Measurements from ENCODE around the gene TMEM239.

Gene TMEM239

DNA sequence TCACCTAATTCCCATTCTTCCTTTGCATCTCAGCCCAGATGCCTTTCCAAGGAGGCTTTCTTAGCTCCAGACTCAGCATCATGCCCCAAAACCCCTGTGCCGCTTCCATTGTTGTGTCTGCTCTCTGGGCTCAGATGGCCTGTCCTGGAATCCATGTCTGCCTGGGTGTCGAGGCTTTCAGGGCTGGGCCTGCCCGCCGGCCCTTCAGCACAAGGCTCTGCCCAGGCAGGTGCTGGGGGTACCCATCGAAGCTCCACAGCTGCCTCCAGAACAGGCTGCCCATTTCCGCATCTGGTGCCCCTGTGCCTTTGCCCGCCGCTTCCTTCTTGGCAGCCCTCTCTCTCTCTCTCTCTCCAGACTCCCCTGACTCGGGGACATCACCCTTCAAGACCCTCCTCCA lies 16.9 kb upstream of the TMEM239 start:
- peaks cover 0 to 6% (median 0%) of the 10 kb centered on the region in 5 donors for H3K9me3 ChIP-seq (ENCODE audit: control insufficient read depth in 5 of 5, low read length in 5 of 5)
- H3K9ac ChIP-seq (ENCODE audit: low read length in 5 of 5): peak overlapping the region in 1 of 5 donors; percentile 10
- H3K36me3 ChIP-seq (ENCODE audit: control insufficient read depth in 5 of 5, insufficient read depth in 5 of 5, low read length in 5 of 5): no peaks in the 10 kb centered on the region
- H3K4me1 ChIP-seq (ENCODE audit: control insufficient read depth in 5 of 5, insufficient read depth in 5 of 5, low read length in 5 of 5): peaks cover 0 to 23% (median 16%) of the 10 kb centered on the region in 5 donors
- H3K27ac ChIP-seq (ENCODE audit: low read depth, low read length): no peak overlapping the region
- peak overlapping the region in 3 of 5 donors; percentile 58 to 71 (median 59) for H3K4me3 ChIP-seq (ENCODE audit: low read depth in 1 of 5, low read length in 5 of 5)
- H3K27me3 ChIP-seq (ENCODE audit: control insufficient read depth in 5 of 5, insufficient read depth in 4 of 5, low read length in 5 of 5): peaks cover 30 to 67% (median 55%) of the 10 kb centered on the region in 5 donors

DNA sequence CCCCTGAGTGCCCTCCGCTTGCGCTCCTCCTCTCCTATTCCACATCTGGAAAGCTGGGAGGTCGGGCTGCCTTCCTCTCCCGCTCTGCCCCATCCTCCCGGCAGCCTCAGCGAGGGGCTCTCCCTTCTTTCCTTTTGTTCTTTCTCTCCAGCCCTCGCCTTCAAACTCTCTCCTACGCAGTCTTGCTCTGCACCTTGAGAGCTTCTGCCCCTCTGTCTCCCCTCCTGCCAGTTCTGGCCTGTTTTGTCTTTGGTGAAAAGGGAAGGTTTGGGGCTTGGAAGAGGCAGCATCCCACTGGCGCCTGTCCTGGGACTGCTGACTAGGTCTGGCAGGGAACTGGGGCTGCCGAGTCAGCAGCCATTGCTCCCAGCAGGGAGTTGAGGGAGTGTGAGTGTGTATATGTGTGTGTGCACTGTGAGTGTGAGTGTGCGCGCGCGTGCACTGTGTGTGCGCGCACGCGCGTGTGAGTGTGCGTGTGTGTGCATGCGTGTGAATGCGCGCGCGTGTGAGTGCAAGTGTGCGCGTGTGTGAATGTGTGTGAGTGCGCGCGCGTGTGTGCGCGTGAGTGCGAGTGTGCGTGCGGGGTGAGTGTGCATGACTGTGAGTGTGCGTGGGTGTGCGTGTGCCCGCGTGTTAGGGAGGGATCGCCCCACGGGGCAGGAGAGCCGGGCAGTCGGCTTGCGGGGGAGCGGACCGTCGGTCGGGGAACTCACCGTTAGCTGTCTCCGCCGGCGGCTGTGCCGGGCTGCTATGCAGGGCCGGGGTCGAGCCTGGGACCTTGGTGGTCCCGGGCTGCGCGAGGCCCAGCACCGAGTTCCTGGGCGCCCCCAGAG lies 16.3 kb upstream of the TMEM239 start:
- Histone ChIP-seq H3K27me3 (ENCODE audit: control insufficient read depth in 5 of 5, insufficient read depth in 4 of 5, low read length in 5 of 5) (peaks cover 30 to 74% (median 54%) of the 10 kb centered on the region in 5 donors), H3K4me1 (ENCODE audit: control insufficient read depth in 5 of 5, insufficient read depth in 5 of 5, low read length in 5 of 5) (peaks cover 0 to 23% (median 16%) of the 10 kb centered on the region in 5 donors), H3K36me3 (ENCODE audit: control insufficient read depth in 5 of 5, insufficient read depth in 5 of 5, low read length in 5 of 5) (no peaks in the 10 kb centered on the region), H3K9me3 (ENCODE audit: control insufficient read depth in 5 of 5, low read length in 5 of 5) (peaks cover 0 to 6% (median 0%) of the 10 kb centered on the region in 5 donors), H3K27ac (ENCODE audit: low read depth, low read length) (no peak overlapping the region), H3K9ac (ENCODE audit: low read length in 5 of 5) (peak overlapping the region in 1 of 5 donors; percentile 10), H3K4me3 (ENCODE audit: low read depth in 1 of 5, low read length in 5 of 5) (peak overlapping the region; percentile 11 to 71 (median 58))

DNA sequence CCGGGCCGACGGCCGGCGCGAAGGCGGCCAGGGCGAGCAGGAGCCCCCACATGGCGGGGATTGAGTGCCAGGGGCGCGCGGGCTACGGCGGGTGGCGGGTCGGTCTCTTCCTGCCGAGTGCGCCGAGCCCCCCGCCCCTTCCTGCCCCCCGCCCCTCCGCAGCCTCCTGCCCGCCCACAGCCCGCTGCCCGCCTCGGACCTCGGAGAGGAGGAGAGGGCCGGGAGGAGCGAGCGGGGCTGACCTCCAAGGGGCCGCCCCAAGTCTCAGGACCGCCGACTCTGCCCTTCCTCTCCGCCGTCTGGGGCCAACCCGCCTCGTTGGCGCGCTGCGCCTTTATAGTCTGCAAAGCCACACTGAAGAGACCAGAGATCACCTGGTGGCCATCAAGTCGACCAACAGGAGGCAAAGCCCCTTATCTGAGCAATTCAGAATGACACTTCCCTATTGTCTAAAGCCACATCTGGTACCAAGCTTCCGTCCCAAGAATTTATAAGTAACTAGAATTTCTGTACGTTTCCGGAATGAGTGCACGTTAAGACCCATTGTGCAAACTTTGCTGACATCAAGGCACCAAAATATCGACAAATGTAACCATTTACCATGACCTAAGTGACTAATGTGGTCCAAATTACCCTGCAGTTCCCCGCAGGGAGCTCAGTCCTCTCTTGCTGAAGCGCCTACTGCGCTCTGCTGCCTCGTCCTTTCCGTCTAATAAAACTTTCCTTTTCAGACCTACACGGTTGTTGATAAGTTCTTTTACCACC lies 15.5 kb upstream of the TMEM239 start, which contains the start of gene CPXM1:
CPXM1 (minus strand) TSS at position 107 of the 765 bp plus-strand sequence; CDS start at position 52, 55 bp downstream.
- peaks cover 0 to 29% (median 20%) of the 10 kb centered on the region in 5 donors for H3K4me1 ChIP-seq (ENCODE audit: control insufficient read depth in 5 of 5, insufficient read depth in 5 of 5, low read length in 5 of 5)
- no peaks in the 10 kb centered on the region for H3K36me3 ChIP-seq (ENCODE audit: control insufficient read depth in 5 of 5, insufficient read depth in 5 of 5, low read length in 5 of 5)
- H3K9me3 ChIP-seq (ENCODE audit: control insufficient read depth in 5 of 5, low read length in 5 of 5): peaks cover 0 to 6% (median 0%) of the 10 kb centered on the region in 5 donors
- peaks cover 35 to 76% (median 54%) of the 10 kb centered on the region in 5 donors for H3K27me3 ChIP-seq (ENCODE audit: control insufficient read depth in 5 of 5, insufficient read depth in 4 of 5, low read length in 5 of 5)
- H3K4me3 ChIP-seq (ENCODE audit: low read depth in 1 of 5, low read length in 5 of 5): peak within 1 kb of the TSS; percentile 11 to 71 (median 58)
- peak within 1 kb of the TSS in 1 of 5 donors; percentile 10 for H3K9ac ChIP-seq (ENCODE audit: low read length in 5 of 5)
- H3K27ac ChIP-seq (ENCODE audit: low read depth, low read length): no peak within 1 kb of the TSS

DNA sequence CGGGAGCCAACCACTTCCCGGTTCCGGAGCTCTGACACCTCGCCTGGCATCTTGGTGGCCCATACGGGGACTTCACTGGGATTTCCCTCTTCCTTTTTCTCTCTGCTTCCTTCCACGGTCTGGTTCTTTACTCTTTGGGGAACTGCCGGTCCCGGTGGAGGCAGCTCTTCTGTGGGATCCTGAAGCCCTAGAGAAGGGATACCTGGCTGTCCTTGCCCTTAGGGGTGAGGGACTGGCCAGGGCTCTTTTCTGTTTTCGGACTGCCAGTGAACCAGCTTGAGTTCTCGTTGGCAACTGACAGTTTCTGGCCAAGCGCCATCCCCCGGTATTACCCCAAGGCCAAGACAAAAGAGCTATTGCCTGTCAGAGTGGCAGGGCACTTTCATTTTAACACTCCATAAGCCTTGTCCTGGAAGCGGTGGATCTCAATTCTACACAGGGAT lies 14.9 kb upstream of the TMEM239 start:
- Histone ChIP-seq H3K4me1 (ENCODE audit: control insufficient read depth in 5 of 5, insufficient read depth in 5 of 5, low read length in 5 of 5) (peaks cover 0 to 29% (median 20%) of the 10 kb centered on the region in 5 donors), H3K27ac (ENCODE audit: low read depth, low read length) (no peak overlapping the region), H3K27me3 (ENCODE audit: control insufficient read depth in 5 of 5, insufficient read depth in 4 of 5, low read length in 5 of 5) (peaks cover 40 to 76% (median 55%) of the 10 kb centered on the region in 5 donors), H3K4me3 (ENCODE audit: low read depth in 1 of 5, low read length in 5 of 5) (peak overlapping the region in 1 of 5 donors; percentile 7), H3K9me3 (ENCODE audit: control insufficient read depth in 5 of 5, low read length in 5 of 5) (peaks cover 0 to 6% (median 0%) of the 10 kb centered on the region in 5 donors), H3K9ac (ENCODE audit: low read length in 5 of 5) (no peak overlapping the region), H3K36me3 (ENCODE audit: control insufficient read depth in 5 of 5, insufficient read depth in 5 of 5, low read length in 5 of 5) (no peaks in the 10 kb centered on the region)

DNA sequence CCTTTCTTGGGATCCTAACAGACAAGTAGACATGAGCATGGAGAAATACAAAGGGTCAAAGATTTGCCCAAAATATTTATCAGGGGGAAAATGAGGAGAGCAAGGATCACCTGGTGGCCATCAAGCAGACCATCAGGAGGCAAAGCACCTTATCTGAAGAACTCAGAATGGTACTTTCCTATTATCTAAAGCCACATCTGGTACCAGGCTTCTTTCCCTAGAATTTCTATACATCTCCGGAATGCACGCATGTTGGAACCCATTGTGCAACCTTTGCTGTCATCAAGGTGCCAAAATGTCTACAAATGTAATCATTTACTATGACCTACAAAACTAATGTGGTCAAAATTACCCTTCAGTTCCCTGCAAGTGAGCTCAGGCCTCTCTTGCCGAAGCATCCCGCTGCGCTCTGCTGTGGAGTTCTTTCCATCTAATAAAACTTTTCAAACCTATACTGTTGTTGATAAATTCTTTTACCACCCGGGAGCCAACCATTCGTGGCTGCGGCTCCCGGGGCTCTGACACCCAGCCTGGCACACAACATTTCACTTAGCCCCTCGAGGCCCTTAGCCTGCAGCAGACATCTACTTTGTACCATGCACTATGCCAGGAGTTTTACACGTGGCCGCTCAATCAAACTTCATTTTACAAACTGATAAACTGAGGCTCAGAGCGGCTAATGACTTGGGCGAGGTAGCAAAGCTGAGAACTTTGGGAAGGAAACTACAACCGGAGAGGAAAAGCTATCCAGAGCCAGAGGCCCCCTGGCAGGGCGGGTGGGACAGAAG lies 11.9 kb upstream of the TMEM239 start:
- Histone ChIP-seq H3K36me3 (ENCODE audit: control insufficient read depth in 5 of 5, insufficient read depth in 5 of 5, low read length in 5 of 5) (no peaks in the 10 kb centered on the region), H3K4me1 (ENCODE audit: control insufficient read depth in 5 of 5, insufficient read depth in 5 of 5, low read length in 5 of 5) (peaks cover 0 to 28% (median 20%) of the 10 kb centered on the region in 5 donors), H3K9ac (ENCODE audit: low read length in 5 of 5) (no peak overlapping the region), H3K9me3 (ENCODE audit: control insufficient read depth in 5 of 5, low read length in 5 of 5) (peaks cover 0 to 6% (median 0%) of the 10 kb centered on the region in 5 donors), H3K27ac (ENCODE audit: low read depth, low read length) (no peak overlapping the region), H3K4me3 (ENCODE audit: low read depth in 1 of 5, low read length in 5 of 5) (no peak overlapping the region), H3K27me3 (ENCODE audit: control insufficient read depth in 5 of 5, insufficient read depth in 4 of 5, low read length in 5 of 5) (peaks cover 45 to 66% (median 46%) of the 10 kb centered on the region in 5 donors)

DNA sequence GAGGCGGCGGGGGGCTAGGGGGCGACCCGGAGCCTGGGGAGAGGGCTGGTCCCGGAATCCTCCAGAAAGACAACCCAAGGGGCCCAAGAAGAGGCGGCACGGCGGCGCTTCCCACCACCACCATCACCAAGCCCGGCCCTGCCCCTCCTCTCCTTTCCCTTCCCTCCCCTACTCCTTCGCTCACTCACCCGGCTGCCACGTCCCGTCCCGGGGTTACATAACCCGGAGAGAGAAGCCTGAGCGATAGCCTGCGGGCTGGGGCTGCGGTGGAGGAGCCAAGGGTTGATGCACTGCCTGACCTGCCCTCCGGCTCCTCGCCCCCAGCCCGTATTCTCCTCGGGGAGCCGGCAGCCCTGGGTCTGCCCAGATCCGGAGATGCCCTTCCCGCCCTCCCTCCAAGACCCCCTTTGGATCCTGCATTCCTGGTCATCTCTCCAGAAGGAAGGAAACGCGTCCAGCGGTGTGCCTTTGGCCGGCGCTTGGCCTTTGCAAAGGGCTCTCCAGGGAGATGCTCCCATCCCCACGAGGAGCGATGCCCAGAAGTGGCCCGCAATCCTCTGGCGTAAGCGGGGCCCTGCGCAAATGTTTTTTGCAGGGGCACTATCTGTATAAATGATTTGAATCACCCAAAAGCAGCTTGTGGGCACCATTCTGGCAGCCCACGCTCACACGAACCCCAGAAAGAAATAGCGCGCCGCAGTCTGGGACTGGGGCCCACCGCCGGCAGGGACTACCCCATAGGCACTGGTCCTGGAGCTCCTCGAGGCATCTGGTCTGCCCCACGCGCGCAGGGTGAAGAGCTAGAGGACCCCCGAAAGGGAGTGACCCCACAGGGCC lies 11.1 kb upstream of the TMEM239 start:
- H3K27me3 ChIP-seq (ENCODE audit: control insufficient read depth in 5 of 5, insufficient read depth in 4 of 5, low read length in 5 of 5): peaks cover 37 to 58% (median 38%) of the 10 kb centered on the region in 5 donors
- H3K9me3 ChIP-seq (ENCODE audit: control insufficient read depth in 5 of 5, low read length in 5 of 5): peaks cover 0 to 6% (median 0%) of the 10 kb centered on the region in 5 donors
- H3K4me3 ChIP-seq (ENCODE audit: low read depth in 1 of 5, low read length in 5 of 5): no peak overlapping the region
- no peaks in the 10 kb centered on the region for H3K36me3 ChIP-seq (ENCODE audit: control insufficient read depth in 5 of 5, insufficient read depth in 5 of 5, low read length in 5 of 5)
- H3K9ac ChIP-seq (ENCODE audit: low read length in 5 of 5): no peak overlapping the region
- H3K27ac ChIP-seq (ENCODE audit: low read depth, low read length): no peak overlapping the region
- peaks cover 0 to 20% (median 12%) of the 10 kb centered on the region in 5 donors for H3K4me1 ChIP-seq (ENCODE audit: control insufficient read depth in 5 of 5, insufficient read depth in 5 of 5, low read length in 5 of 5)

DNA sequence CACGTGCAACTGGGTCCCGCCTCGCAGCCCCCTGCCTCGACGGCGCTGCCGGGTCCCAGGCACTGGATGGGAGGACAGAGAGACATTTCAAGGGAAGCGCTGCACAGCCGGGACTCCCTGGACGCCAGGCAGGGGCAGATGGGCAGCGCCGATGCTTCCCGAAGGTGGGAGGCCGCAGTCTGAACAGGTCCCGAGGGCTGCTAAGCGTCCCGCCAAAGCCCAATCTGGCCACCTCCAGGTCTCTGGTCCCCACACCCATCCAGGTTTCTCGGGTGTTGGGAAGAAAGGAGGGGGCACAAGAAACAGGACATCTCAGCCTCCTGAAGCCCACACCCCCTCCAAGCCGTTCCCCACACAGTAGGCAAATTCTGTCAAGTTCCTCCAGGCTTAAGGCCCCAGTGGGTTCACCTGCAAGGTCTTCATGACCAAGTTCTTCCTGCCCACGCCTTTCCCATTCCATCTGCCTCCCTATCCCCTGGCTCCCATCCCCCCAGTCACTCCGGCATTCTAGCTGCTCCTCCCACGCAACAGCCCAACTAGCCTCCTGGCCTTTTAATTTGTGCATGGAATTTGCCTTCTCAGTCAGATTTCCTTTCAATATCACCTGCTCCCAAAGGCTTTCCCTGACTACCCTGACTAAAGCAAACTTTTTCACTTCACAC lies 10.3 kb upstream of the TMEM239 start:
- H3K27me3 ChIP-seq (ENCODE audit: control insufficient read depth in 5 of 5, insufficient read depth in 4 of 5, low read length in 5 of 5): peaks cover 32 to 52% (median 32%) of the 10 kb centered on the region in 5 donors
- no peak overlapping the region for H3K27ac ChIP-seq (ENCODE audit: low read depth, low read length)
- H3K9me3 ChIP-seq (ENCODE audit: control insufficient read depth in 5 of 5, low read length in 5 of 5): peaks cover 0 to 5% (median under 1%) of the 10 kb centered on the region in 5 donors
- H3K4me3 ChIP-seq (ENCODE audit: low read depth in 1 of 5, low read length in 5 of 5): no peak overlapping the region
- peaks cover 0 to 14% (median 7%) of the 10 kb centered on the region in 5 donors for H3K4me1 ChIP-seq (ENCODE audit: control insufficient read depth in 5 of 5, insufficient read depth in 5 of 5, low read length in 5 of 5)
- H3K9ac ChIP-seq (ENCODE audit: low read length in 5 of 5): no peak overlapping the region
- no peaks in the 10 kb centered on the region for H3K36me3 ChIP-seq (ENCODE audit: control insufficient read depth in 5 of 5, insufficient read depth in 5 of 5, low read length in 5 of 5)

DNA sequence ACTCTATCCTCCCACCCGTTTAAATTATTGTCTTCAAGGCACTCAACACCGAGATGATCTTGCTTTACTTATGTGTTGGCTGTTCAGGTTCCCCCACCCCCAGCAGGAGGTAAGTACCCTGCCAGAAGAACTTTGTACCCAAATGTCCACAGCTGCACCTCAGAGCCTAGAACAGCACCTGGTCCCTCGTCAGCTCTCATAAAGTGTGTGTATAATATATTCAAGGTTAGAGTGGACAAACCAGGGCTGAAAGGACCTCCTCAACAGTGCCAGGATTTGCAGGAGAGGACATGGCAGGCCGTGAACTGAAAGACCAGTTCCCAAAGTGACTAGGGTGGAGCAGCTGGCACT lies 9.8 kb upstream of the TMEM239 start:
- H3K4me3 ChIP-seq (ENCODE audit: low read depth in 1 of 5, low read length in 5 of 5): no peak overlapping the region
- peaks cover 0 to 3% (median 0%) of the 10 kb centered on the region in 5 donors for H3K9me3 ChIP-seq (ENCODE audit: control insufficient read depth in 5 of 5, low read length in 5 of 5)
- peaks cover 27 to 47% (median 27%) of the 10 kb centered on the region in 5 donors for H3K27me3 ChIP-seq (ENCODE audit: control insufficient read depth in 5 of 5, insufficient read depth in 4 of 5, low read length in 5 of 5)
- no peak overlapping the region for H3K27ac ChIP-seq (ENCODE audit: low read depth, low read length)
- H3K4me1 ChIP-seq (ENCODE audit: control insufficient read depth in 5 of 5, insufficient read depth in 5 of 5, low read length in 5 of 5): peaks cover 0 to 9% (median 5%) of the 10 kb centered on the region in 5 donors
- no peak overlapping the region for H3K9ac ChIP-seq (ENCODE audit: low read length in 5 of 5)
- H3K36me3 ChIP-seq (ENCODE audit: control insufficient read depth in 5 of 5, insufficient read depth in 5 of 5, low read length in 5 of 5): no peaks in the 10 kb centered on the region

Measured in subcutaneous abdominal adipose tissue (tissue), 5 donors.